Fibroblast of gingiva (primary cell): ENCODE data around the gene ZFP57.

Source experiments
- DNase-seq: peaks from one replicate; pipeline ENCODE4 v3.0.0-alpha.2; 2011; ENCODE audit warnings: low read depth

The ZFP57 gene

DNA sequence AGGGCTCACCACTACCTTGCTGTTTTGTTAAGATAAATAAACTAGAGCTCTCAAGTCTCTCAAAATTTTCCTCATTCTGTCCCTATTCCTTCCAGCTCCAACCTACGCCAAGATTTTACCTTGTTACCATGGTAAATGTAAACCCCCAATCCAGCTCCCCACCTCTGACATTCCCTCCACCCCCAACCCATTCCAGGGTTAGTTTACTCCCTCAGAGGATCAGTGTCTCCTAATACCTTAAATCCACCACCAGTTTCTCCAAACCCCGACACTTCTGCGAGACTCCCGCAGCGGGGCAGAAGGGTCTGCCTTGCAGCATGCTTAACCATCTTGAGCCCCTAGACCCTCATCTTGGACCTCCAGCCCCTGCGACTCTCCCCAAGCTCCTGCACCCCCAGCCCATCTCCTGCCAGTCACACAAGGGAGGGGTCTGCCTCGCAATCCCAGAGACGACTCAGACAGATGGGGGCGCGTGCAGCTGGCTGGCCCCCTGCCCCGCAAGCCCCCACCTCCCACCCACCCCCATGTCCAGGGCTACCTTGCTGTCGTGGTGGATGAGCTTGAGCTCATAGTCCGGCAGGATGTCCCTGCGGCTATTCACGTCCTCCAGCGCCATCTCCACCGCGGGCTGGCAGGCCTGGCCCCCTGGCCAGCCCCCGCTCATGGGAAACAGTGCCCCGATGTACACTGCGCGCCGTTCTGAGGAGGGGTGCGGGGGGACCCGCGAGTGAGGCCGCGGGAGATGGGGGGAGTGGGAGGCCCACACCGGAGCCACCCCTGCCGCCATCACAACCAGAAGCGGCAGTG, 53.8 kb downstream of the ZFP57 start:
- DNase-seq, result no peak

- no peak for DNase-seq
These were observed 55.5 kb downstream of the ZFP57 start for GRCh38 chr6:29625337-29625930.

DNA sequence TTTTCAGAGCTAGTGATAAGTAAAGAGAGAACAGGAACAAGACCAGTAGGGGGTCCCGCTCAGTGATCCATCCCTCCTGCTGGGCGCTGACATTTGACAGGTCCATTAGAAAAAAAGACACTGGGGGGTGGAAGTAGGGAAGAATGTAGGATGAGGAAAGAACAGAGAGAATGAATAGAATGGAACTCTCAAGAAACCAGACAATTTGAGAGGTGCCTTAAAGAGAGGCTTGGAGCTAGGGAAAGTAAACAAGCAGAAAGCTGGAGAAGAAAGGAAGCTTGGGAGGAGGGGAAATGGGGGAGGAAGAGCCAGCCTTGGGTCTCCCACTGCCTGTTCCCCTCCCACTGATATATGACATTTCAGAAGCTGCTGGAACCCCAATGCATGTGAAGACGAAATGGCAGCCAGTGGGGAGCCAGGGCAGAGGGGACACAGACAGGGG, 56.4 kb downstream of the ZFP57 start:
- DNase-seq, result no peak
